Measurements from ENCODE around the gene ZEB1.

ZEB1 gene

DNA sequence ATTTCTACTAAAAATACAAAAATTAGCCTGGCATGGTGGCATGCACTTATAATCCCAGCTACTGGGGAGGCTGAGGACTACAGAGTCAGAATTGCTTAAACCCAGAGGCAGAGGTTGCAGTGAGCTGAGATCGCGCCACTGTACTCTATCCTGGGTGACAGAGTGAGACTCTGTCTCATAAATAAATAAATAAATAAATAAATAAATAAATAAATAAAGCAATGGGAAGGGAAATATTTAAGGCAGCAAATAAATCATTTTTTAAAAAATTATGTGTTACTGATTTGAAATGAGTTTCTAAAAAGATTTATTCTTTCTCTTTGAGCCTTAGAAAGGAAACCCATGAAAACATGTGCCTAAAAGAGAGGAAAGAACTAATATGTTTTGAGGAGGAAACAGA is 45.2 kb upstream of the ZEB1 start (continued):
- TF ChIP-seq, protein P1, sequence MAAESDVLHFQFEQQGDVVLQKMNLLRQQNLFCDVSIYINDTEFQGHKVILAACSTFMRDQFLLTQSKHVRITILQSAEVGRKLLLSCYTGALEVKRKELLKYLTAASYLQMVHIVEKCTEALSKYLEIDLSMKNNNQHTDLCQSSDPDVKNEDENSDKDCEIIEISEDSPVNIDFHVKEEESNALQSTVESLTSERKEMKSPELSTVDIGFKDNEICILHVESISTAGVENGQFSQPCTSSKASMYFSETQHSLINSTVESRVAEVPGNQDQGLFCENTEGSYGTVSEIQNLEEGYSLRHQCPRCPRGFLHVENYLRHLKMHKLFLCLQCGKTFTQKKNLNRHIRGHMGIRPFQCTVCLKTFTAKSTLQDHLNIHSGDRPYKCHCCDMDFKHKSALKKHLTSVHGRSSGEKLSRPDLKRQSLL (tag by site-specific recombination; IDR thresholded peaks at IDR 0.05): no peak
- TF ChIP-seq PATZ1 (tag by site-specific recombination; IDR thresholded peaks at IDR 0.05): no peak

- no peak overlapping the region for H3K27ac ChIP-seq (ENCODE audit: extremely low read depth, low read depth, low read length)
- no peaks in the 10 kb centered on the region for H3K9me3 ChIP-seq (ENCODE audit: control insufficient read depth, insufficient read depth, low read depth, low read length)
- POLR2A ChIA-PET: no interaction called here
- CTCF ChIA-PET: no interaction called here
- H3K4me1 ChIP-seq (ENCODE audit: control insufficient read depth, insufficient read depth, low read length): no peaks in the 10 kb centered on the region
- TF ChIP-seq ZNF175 (tag by site-specific recombination; IDR thresholded peaks at IDR 0.05) (no peak), ZNF629 (tag by site-specific recombination; IDR thresholded peaks at IDR 0.05) (no peak), ZNF610 (tag by site-specific recombination; IDR thresholded peaks at IDR 0.05; ENCODE audit: borderline replicate concordance) (no peak), SALL2 (tag by site-specific recombination; IDR thresholded peaks at IDR 0.05; ENCODE audit: borderline replicate concordance) (no peak), ZNF23 (tag by site-specific recombination; IDR thresholded peaks at IDR 0.05; ENCODE audit: borderline replicate concordance) (no peak), ZNF350 (tag by site-specific recombination; IDR thresholded peaks at IDR 0.05) (no peak), KLF9 (tag by site-specific recombination; IDR thresholded peaks at IDR 0.05; ENCODE audit: low read depth) (no peak), PATZ1 (tag by site-specific recombination; IDR thresholded peaks at IDR 0.05) (no peak), ZNF10 (tag by site-specific recombination; IDR thresholded peaks at IDR 0.05) (no peak), ZNF521 (tag by site-specific recombination; IDR thresholded peaks at IDR 0.05) (no peak), ZNF501 (tag by site-specific recombination; IDR thresholded peaks at IDR 0.05) (no peak), SP3 (tag by site-specific recombination; IDR thresholded peaks at IDR 0.05) (no peak), ZFP3 (tag by site-specific recombination; IDR thresholded peaks at IDR 0.05; ENCODE audit: low read depth) (no peak), OSR2 (tag by site-specific recombination; IDR thresholded peaks at IDR 0.05) (no peak), KLF8 (tag by site-specific recombination; IDR thresholded peaks at IDR 0.05) (no peak), ZNF48 (tag by site-specific recombination; IDR thresholded peaks at IDR 0.05) (no peak)
- TF ChIP-seq, protein P2, sequence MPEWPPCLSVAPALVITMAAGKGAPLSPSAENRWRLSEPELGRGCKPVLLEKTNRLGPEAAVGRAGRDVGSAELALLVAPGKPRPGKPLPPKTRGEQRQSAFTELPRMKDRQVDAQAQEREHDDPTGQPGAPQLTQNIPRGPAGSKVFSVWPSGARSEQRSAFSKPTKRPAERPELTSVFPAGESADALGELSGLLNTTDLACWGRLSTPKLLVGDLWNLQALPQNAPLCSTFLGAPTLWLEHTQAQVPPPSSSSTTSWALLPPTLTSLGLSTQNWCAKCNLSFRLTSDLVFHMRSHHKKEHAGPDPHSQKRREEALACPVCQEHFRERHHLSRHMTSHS (tag by site-specific recombination; IDR thresholded peaks at IDR 0.05): no peak
- TF ChIP-seq, protein P3, sequence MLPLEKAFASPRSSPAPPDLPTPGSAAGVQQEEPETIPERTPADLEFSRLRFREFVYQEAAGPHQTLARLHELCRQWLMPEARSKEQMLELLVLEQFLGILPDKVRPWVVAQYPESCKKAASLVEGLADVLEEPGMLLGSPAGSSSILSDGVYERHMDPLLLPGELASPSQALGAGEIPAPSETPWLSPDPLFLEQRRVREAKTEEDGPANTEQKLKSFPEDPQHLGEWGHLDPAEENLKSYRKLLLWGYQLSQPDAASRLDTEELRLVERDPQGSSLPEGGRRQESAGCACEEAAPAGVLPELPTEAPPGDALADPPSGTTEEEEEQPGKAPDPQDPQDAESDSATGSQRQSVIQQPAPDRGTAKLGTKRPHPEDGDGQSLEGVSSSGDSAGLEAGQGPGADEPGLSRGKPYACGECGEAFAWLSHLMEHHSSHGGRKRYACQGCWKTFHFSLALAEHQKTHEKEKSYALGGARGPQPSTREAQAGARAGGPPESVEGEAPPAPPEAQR (tag by site-specific recombination; IDR thresholded peaks at IDR 0.05): no peak
- TF ChIP-seq, protein P4, sequence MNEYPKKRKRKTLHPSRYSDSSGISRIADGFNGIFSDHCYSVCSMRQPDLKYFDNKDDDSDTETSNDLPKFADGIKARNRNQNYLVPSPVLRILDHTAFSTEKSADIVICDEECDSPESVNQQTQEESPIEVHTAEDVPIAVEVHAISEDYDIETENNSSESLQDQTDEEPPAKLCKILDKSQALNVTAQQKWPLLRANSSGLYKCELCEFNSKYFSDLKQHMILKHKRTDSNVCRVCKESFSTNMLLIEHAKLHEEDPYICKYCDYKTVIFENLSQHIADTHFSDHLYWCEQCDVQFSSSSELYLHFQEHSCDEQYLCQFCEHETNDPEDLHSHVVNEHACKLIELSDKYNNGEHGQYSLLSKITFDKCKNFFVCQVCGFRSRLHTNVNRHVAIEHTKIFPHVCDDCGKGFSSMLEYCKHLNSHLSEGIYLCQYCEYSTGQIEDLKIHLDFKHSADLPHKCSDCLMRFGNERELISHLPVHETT (tag by site-specific recombination; IDR thresholded peaks at IDR 0.05): no peak
- TF ChIP-seq, protein P5, sequence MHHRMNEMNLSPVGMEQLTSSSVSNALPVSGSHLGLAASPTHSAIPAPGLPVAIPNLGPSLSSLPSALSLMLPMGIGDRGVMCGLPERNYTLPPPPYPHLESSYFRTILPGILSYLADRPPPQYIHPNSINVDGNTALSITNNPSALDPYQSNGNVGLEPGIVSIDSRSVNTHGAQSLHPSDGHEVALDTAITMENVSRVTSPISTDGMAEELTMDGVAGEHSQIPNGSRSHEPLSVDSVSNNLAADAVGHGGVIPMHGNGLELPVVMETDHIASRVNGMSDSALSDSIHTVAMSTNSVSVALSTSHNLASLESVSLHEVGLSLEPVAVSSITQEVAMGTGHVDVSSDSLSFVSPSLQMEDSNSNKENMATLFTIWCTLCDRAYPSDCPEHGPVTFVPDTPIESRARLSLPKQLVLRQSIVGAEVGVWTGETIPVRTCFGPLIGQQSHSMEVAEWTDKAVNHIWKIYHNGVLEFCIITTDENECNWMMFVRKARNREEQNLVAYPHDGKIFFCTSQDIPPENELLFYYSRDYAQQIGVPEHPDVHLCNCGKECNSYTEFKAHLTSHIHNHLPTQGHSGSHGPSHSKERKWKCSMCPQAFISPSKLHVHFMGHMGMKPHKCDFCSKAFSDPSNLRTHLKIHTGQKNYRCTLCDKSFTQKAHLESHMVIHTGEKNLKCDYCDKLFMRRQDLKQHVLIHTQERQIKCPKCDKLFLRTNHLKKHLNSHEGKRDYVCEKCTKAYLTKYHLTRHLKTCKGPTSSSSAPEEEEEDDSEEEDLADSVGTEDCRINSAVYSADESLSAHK (tag by site-specific recombination; IDR thresholded peaks at IDR 0.05): no peak
- no peak overlapping the region for H3K4me3 ChIP-seq (ENCODE audit: low read depth, low read length)
- no peaks in the 10 kb centered on the region for H3K36me3 ChIP-seq (ENCODE audit: control insufficient read depth in 2 of 2, insufficient read depth in 1 of 2, low read length in 2 of 2)
Observed at GRCh38 chr10:31274310-31274709, 44.7 kb upstream of the ZEB1 start.

All from HEK293 (cell line).